Astrocyte (in vitro differentiated cells and primary cell): ENCODE measurements around the gene SNED1. TPM values are rescaled to one million over a fixed set of nuclear protein-coding genes. Genes with fewer than 3 reads are reported as not detected.

Experiments used
- DNase-seq: peaks from one replicate; pipeline ENCODE4 v3.0.0-alpha.2; 2010; ENCODE audit warnings: low read depth
- FAIRE-seq: peaks from 2 replicates; lab custom pipeline; 2011; peaks lifted over from hg19 to GRCh38; lab: Jason Lieb, UNC
- H2AFZ ChIP-seq: 2 replicates; pipeline ENCODE4 v1.6.0; 2012; ENCODE audit warnings: low read depth, low read length, inconsistent platforms
- H3K27ac ChIP-seq: 2 replicates; pipeline ENCODE4 v1.5.1; 2011; ENCODE audit warnings: low read depth, low read length, inconsistent platforms
- H3K27me3 ChIP-seq: 2 replicates; pipeline ENCODE4 v1.6.0; 2011; ENCODE audit warnings: low read length, inconsistent platforms; ENCODE audit not compliant: insufficient read depth
- H3K36me3 ChIP-seq: 2 replicates; pipeline ENCODE4 v1.5.1; 2011; ENCODE audit warnings: low read length, inconsistent platforms; ENCODE audit not compliant: insufficient read depth
- H3K4me1 ChIP-seq: 2 replicates; pipeline ENCODE4 v1.5.1; 2011; ENCODE audit warnings: low read length, inconsistent platforms; ENCODE audit not compliant: insufficient read depth
- H3K4me2 ChIP-seq: 2 replicates; pipeline ENCODE4 v1.6.0; 2012; ENCODE audit warnings: low read length, inconsistent platforms
- H3K4me3 ChIP-seq: 2 replicates; pipeline ENCODE4 v1.5.1; 2011; ENCODE audit warnings: low read depth, mild to moderate bottlenecking, low read length, inconsistent platforms; ENCODE audit not compliant: insufficient read depth
- H3K79me2 ChIP-seq: 2 replicates; pipeline ENCODE4 v1.6.0; 2012; ENCODE audit warnings: mild to moderate bottlenecking, low read length, inconsistent platforms; ENCODE audit not compliant: insufficient read depth
- H3K9ac ChIP-seq: 2 replicates; pipeline ENCODE4 v1.6.0; 2012; ENCODE audit warnings: mild to moderate bottlenecking, low read length, inconsistent platforms
- H3K9me3 ChIP-seq: 2 replicates; pipeline ENCODE4 v1.5.1; 2012; ENCODE audit warnings: low read depth, mild to moderate bottlenecking, low read length, inconsistent platforms; ENCODE audit not compliant: insufficient read depth
- H4K20me1 ChIP-seq: 2 replicates; pipeline ENCODE4 v1.6.0; 2012; ENCODE audit warnings: low read length, inconsistent platforms; ENCODE audit not compliant: insufficient read depth
- H3K27ac Mint-ChIP-seq: one replicate; pipeline ENCODE4 v1.8.0; 2021; ENCODE audit warnings: mild to moderate bottlenecking, mixed read lengths; ENCODE audit not compliant: unreplicated experiment
- H3K27me3 Mint-ChIP-seq: one replicate; pipeline ENCODE4 v1.8.0; 2021; ENCODE audit warnings: low read depth, mixed read lengths; ENCODE audit not compliant: unreplicated experiment
- H3K36me3 Mint-ChIP-seq: one replicate; pipeline ENCODE4 v1.8.0; 2021; ENCODE audit warnings: low read depth, mixed read lengths; ENCODE audit not compliant: unreplicated experiment
- H3K4me1 Mint-ChIP-seq: one replicate; pipeline ENCODE4 v1.8.0; 2021; ENCODE audit warnings: low read depth, mixed read lengths; ENCODE audit not compliant: unreplicated experiment
- H3K4me3 Mint-ChIP-seq: one replicate; pipeline ENCODE4 v1.8.0; 2021; ENCODE audit warnings: mild to moderate bottlenecking, moderate library complexity, mixed read lengths; ENCODE audit not compliant: unreplicated experiment
- H3K9me3 Mint-ChIP-seq: one replicate; pipeline ENCODE4 v1.8.0; 2021; ENCODE audit warnings: mild to moderate bottlenecking, mixed read lengths; ENCODE audit not compliant: unreplicated experiment
- EZH2 ChIP-seq: IDR thresholded peaks from 2 replicates; pipeline ENCODE4 v1.6.1; 2012; ENCODE audit warnings: mild to moderate bottlenecking, low read length, inconsistent platforms; ENCODE audit not compliant: insufficient read depth
- total RNA-seq: library from RNA; stranded (reverse); gene quantifications from 2 replicates; pipeline ENCODE4 v1.2.1, GENCODE V29; 2021
- TF ChIP-seq, protein P1 (sequence below): IDR thresholded peaks from 2 replicates; pipeline ENCODE4 v1.5.1; 2011; ENCODE audit warnings: low read depth, mild to moderate bottlenecking, inconsistent platforms, low read length, moderate library complexity; ENCODE audit not compliant: insufficient read depth

Gene SNED1
- total RNA-seq, 1 donor from 2014 or later: 0.23 TPM

DNA sequence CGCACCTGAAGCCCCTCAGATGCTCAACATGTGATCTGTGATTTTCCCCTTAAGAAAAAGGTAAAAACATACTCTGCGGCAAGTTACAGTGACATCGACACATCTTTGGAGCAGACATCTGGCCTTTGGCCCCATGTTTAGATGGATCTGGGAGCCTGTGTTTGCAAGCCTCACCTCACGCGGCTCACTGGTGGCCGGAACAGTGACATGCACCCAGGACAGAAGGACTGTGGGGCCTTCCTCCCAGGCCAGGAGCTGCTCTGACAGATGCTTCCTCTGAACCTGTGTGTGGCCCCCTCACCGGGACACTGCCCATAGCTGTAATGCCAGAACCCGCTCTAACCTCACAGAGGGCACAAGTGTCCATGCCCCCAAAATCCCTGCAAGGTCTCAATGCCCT, 137.8 kb downstream of the SNED1 start:
- H3K9me3 Mint-ChIP-seq: no peaks in the 10 kb centered on the region

DNA sequence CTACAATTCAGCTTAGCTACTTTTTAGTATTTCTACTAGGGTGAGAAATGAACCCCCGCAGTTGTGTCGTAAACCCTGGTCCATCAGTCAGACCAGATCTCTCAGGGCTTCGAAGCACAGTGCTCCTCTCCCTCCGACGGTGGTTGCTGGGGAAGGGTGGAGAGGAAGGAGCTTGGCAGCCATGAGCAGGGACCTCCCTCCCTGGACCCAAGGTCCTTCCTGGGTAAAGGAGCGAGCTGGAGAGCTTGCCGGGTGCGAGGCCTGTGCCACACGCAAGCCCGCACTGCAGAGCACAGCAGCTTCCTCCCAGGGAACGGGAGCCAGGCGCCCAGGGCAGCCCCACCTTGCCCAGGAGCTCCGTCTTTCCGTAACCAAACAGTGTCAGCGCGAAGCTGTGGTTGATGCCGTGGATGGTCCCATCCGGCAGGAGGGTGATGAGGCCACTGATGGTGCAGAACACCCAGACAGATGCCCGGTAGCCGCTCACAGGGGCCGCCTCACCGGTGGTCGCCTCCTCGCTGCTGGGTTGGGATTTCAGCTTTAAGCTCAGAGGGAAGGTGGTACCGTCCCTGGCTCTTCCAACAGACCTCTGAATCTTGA, 138.3 kb downstream of the SNED1 start:
- no peaks in the 10 kb centered on the region for H3K9me3 Mint-ChIP-seq
- DNase-seq (no peak), FAIRE-seq (no peak)
- H3K36me3 Mint-ChIP-seq: no peaks in the 10 kb centered on the region
- TF ChIP-seq, protein P1, sequence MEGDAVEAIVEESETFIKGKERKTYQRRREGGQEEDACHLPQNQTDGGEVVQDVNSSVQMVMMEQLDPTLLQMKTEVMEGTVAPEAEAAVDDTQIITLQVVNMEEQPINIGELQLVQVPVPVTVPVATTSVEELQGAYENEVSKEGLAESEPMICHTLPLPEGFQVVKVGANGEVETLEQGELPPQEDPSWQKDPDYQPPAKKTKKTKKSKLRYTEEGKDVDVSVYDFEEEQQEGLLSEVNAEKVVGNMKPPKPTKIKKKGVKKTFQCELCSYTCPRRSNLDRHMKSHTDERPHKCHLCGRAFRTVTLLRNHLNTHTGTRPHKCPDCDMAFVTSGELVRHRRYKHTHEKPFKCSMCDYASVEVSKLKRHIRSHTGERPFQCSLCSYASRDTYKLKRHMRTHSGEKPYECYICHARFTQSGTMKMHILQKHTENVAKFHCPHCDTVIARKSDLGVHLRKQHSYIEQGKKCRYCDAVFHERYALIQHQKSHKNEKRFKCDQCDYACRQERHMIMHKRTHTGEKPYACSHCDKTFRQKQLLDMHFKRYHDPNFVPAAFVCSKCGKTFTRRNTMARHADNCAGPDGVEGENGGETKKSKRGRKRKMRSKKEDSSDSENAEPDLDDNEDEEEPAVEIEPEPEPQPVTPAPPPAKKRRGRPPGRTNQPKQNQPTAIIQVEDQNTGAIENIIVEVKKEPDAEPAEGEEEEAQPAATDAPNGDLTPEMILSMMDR: no peak
- no peak for TF ChIP-seq EZH2
- H3K27me3 Mint-ChIP-seq: peaks cover 19% of the 10 kb centered on the region
- Histone ChIP-seq H3K27me3 (no peaks in the 10 kb centered on the region), H2AFZ (no peak overlapping the region), H3K4me2 (no peak overlapping the region), H3K9me3 (no peaks in the 10 kb centered on the region), H3K4me3 (no peak overlapping the region), H3K27ac (no peak overlapping the region), H3K79me2 (no peaks in the 10 kb centered on the region), H3K9ac (no peak overlapping the region), H3K36me3 (no peaks in the 10 kb centered on the region), H3K4me1 (no peaks in the 10 kb centered on the region), H4K20me1 (no peaks in the 10 kb centered on the region)
- no peak overlapping the region for H3K27ac Mint-ChIP-seq
- H3K4me3 Mint-ChIP-seq: no peak overlapping the region
- H3K4me1 Mint-ChIP-seq: peaks cover 4% of the 10 kb centered on the region

More for the DNA sequence above, 137.8 kb downstream of the SNED1 start:
- Mint-ChIP-seq H3K36me3 (no peaks in the 10 kb centered on the region), H3K27me3 (peaks cover 19% of the 10 kb centered on the region), H3K4me3 (no peak overlapping the region), H3K4me1 (peaks cover 4% of the 10 kb centered on the region), H3K27ac (no peak overlapping the region)
- no peak overlapping the region for H3K4me3 ChIP-seq
- H3K27ac ChIP-seq: no peak overlapping the region
- H3K79me2 ChIP-seq: no peaks in the 10 kb centered on the region
- FAIRE-seq (no peak), DNase-seq (no peak)
- no peaks in the 10 kb centered on the region for H3K27me3 ChIP-seq
- H4K20me1 ChIP-seq: no peaks in the 10 kb centered on the region
- H3K9me3 ChIP-seq: no peaks in the 10 kb centered on the region
- TF ChIP-seq, protein P1: no peak
- TF ChIP-seq EZH2: no peak
- H3K4me1 ChIP-seq: no peaks in the 10 kb centered on the region
- H3K36me3 ChIP-seq: no peaks in the 10 kb centered on the region
- H2AFZ ChIP-seq: no peak overlapping the region
- H3K9ac ChIP-seq: no peak overlapping the region
- H3K4me2 ChIP-seq: no peak overlapping the region
